GM19395 (cell line): ENCODE results near the gene DAP.
"Not testable (repeated sequence)": the region's sequence is repeated elsewhere in the genome, so short reads cannot be mapped to it uniquely, and the experiment has no call there.

Experiments
- ATAC-seq: cut with Tn5 transposase; IDR thresholded peaks from one replicate; pipeline ENCODE4 v1.9.1; 2021; ENCODE audit warnings: mild to moderate bottlenecking, moderate library complexity; ENCODE audit not compliant: unreplicated experiment

DAP gene

DNA sequence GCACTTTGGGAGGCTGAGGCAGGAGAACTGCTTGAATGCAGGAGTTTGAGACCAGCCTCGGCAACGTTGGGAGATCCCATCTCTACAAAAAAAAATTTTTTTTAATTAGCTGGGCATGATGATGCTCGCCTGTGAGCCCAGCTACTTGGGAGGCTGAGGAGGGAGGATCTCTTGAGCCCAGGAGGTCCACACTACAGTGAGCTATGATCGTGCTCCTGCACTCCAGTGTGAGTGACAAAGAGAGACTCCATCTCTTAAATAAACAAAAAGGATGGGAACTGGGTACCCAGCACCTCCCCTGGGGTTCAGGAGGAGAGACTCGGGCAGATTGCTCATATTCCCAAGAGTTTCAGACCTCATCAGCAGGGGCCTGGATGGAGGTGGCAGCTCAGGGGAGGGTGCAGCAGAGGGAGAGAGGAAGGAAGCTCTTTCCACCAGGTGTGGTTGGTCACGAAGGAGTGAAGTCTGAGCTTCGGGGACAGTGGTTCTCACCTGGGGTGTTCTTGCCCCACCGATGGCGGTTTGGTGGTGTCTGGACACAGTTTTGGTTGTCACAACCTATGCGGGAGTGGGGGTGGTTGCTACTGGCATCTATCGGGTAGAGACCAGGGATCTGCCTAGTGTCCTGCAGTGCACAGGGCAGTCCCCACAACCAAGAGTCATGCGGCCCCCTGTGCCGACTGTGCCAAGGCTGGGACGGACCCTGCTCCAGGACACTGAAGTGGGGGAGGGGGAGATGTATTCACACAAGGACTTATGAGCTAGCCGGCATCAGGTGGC is 124.5 kb downstream of the DAP start:
- no peak for ATAC-seq

GRCh38 chr5:10635867-10636350 is 125.1 kb downstream of the DAP start:
- ATAC-seq, result no peak

- ATAC-seq, result peak; percentile 69
These were observed 125.7 kb downstream of the DAP start for GRCh38 chr5:10635257-10635866.

GRCh38 chr5:10634562-10634961 is 126.5 kb downstream of the DAP start:
- no peak for ATAC-seq

DNA sequence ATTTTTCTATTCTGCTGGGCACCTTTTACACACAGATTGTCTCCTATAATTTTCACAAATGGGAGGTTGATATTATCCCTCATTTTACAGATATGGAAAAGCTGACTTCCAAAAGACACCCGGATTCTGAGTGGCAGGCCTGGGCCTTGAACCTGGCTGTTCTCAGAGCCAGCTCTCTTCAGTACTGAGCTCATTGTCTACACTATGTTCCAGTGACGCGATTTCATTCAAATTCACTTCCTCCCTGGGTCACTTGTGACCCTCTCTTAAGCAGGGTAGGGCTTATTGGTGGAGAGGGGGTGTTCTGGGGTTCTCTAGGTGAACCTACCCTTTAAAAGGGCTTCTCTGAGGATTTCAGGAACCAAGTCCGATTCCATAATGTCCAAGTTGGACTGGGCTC is 127.0 kb downstream of the DAP start:
- ATAC-seq, result no peak

GRCh38 chr5:10633271-10634049 is 127.6 kb downstream of the DAP start:
- ATAC-seq, result no peak

DNA sequence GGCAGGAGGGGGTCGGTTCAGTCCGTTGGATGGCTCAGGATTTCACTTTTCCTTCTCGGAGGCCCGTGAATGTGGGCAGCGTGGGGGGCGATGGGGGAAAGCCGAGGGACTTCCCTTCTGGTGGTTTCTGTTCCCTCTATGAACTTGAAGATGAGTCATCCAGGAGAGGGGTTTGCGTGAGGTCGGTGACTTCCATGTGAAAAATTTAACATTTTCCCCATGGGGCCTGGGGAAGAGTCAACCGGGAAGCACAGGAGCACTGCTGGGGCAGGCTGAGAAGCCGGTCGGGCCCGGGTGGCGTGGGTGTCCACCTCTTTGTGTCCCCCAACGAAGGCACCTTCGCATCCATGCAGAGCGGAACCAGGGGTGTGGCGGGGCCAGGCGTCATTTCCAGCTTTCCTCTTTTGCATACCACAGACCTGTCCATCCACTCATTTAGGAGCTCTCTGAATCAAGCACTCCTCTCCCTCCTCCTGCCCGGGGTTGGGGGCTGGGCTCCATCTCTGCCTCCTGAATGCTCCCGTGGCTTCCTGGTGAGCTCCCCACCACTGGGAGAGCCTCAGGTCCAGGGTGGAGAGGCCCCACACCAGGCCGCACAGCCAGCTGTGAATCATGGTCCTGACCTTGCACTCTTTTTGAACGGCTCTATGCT is 128.8 kb downstream of the DAP start:
- ATAC-seq, result peak; percentile 52

DNA sequence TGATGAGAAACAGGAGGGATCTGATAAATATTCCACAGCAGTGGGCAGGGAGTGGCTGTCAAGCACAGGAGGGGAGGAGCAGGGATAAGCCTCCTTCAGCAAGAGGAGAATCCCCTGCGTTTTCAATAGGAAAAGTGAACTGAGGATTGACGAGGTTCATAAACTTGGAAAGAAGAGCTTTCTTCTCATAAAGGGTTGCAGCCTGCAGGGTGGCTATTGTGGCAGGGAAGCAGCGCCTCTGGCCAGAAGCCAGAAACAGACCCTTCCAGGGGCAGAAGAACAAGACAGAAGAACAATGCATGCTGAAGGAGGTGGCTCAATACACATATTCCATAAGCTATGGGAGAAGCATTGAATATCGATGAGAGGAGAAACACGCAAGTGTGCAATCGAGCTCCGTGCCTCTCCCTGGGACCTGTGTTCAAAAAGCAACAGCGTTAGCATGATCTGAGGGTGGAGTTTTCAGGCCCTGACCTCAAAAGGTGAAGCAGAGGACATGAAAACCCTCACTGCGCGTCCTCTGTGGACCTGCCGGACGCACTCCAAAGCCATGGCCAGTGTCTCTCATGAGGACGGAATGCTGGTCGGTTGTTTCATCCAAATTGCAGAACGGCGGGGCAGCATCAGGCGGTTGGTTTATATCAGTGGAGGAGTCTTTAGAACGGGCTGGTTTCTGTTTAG is 129.6 kb downstream of the DAP start:
- ATAC-seq, result peak; percentile 11

DNA sequence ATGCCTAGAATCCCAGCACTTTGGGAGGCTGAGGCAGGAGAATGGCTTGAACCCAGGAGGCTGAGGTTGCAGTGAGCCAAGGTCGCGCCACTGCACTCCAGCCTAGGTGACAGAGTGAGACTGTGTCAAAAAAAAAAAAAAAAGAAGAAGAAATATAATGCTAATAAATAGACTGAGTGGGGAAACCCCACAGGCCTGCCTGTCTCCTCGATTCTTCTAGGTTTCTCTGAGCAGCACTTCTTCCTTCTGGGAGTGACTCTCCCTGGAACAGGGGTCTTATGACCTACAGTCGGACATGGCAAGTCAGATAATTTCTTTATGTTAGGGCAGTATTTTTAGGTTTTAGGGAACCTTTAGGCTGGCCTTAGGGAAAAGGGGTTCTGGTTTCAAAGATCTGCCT is 130.3 kb downstream of the DAP start:
- not testable (repeated sequence) for ATAC-seq

GRCh38 chr5:10630126-10630525 is 130.9 kb downstream of the DAP start:
- ATAC-seq, result no peak

DNA sequence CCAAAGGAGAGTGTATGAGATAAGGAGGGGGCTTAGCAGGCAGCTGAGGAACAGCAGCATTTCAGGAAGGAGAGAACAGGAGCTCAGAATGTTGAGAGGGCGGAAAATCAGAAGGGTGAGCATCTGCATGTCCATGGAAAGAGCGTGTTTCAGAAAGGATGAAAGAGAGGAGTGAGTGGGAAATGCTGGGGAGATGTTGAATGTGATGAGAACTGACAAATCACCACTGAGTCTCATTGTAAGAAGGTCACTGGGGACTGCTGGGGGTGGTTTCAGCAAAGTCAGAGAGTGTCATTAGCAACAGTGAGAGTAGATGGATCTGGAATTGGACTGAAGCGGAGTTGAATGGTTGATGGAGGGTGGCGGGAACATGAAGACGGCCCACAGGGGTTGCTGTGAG is 131.4 kb downstream of the DAP start:
- no peak for ATAC-seq
